DND-41 (cell line): Measurements from ENCODE around the gene ASB5.

Experiments used
- ATAC-seq: fragments of 200-7000 bp; cut with Tn5 transposase; 3 replicates; pipeline ENCODE4 v1.9.1; 2021; ENCODE audit warnings: low read depth; ENCODE audit not compliant: insufficient read depth
- DNase-seq: peaks from one replicate; pipeline ENCODE4 v3.0.0-alpha.2; 2020
- H2AFZ ChIP-seq: 2 replicates; pipeline ENCODE4 v1.6.0; 2012; ENCODE audit warnings: low read depth, low read length
- H3K27ac ChIP-seq: 2 replicates; pipeline ENCODE4 v1.5.1; 2012; ENCODE audit warnings: low read length, inconsistent platforms
- H3K27me3 ChIP-seq: fragments of 200-600 bp; sonication (generic); 2 replicates; pipeline ENCODE4 v1.6.0; 2012; ENCODE audit warnings: low read length, mild to moderate bottlenecking, inconsistent platforms; ENCODE audit not compliant: insufficient read depth, poor library complexity
- H3K36me3 ChIP-seq: 2 replicates; pipeline ENCODE4 v1.5.1; 2012; ENCODE audit warnings: low read length, inconsistent platforms; ENCODE audit not compliant: insufficient read depth
- H3K4me1 ChIP-seq: 2 replicates; pipeline ENCODE4 v1.5.1; 2012; ENCODE audit warnings: mild to moderate bottlenecking, low read length; ENCODE audit not compliant: insufficient read depth
- H3K4me2 ChIP-seq: 2 replicates; pipeline ENCODE4 v1.6.0; 2012; ENCODE audit warnings: mild to moderate bottlenecking, moderate library complexity, low read length, inconsistent platforms; ENCODE audit not compliant: insufficient read depth
- H3K4me3 ChIP-seq, 2 experiments: fragments of 200-600 bp in 1 of 2; shearing (Covaris generic) in 1 of 2; 2 replicates each; pipeline ENCODE4 v1.5.1; 2012 to 2016; ENCODE audit warnings: inconsistent platforms in 2 of 2, low read length in 2 of 2, mild to moderate bottlenecking in 2 of 2, low read depth in 1 of 2, moderate library complexity in 1 of 2
- H3K79me2 ChIP-seq: 2 replicates; pipeline ENCODE4 v1.6.0; 2012; ENCODE audit warnings: low read length, inconsistent platforms; ENCODE audit not compliant: insufficient read depth
- H3K9ac ChIP-seq: 2 replicates; pipeline ENCODE4 v1.6.0; 2012; ENCODE audit warnings: low read depth, mild to moderate bottlenecking, inconsistent platforms, low read length, moderate library complexity
- H3K9me3 ChIP-seq: 2 replicates; pipeline ENCODE4 v1.5.1; 2012; ENCODE audit warnings: low read length, moderate library complexity, mild to moderate bottlenecking, inconsistent platforms; ENCODE audit not compliant: insufficient read depth, severe bottlenecking
- H4K20me1 ChIP-seq: 2 replicates; pipeline ENCODE4 v1.6.0; 2012; ENCODE audit warnings: low read length; ENCODE audit not compliant: insufficient read depth
- EZH2 ChIP-seq: IDR thresholded peaks from 3 replicates; pipeline ENCODE4 v1.6.1; 2012; ENCODE audit warnings: borderline replicate concordance, low read depth, mild to moderate bottlenecking, moderate library complexity, low read length, inconsistent platforms; ENCODE audit not compliant: severe bottlenecking
- TF ChIP-seq, protein P1 (sequence below): IDR thresholded peaks from 2 replicates; pipeline ENCODE4 v1.5.1; 2012; ENCODE audit warnings: borderline replicate concordance, low read length, moderate library complexity, mild to moderate bottlenecking; ENCODE audit not compliant: poor library complexity, severe bottlenecking; ENCODE audit errors: extremely low read depth

The ASB5 gene

DNA sequence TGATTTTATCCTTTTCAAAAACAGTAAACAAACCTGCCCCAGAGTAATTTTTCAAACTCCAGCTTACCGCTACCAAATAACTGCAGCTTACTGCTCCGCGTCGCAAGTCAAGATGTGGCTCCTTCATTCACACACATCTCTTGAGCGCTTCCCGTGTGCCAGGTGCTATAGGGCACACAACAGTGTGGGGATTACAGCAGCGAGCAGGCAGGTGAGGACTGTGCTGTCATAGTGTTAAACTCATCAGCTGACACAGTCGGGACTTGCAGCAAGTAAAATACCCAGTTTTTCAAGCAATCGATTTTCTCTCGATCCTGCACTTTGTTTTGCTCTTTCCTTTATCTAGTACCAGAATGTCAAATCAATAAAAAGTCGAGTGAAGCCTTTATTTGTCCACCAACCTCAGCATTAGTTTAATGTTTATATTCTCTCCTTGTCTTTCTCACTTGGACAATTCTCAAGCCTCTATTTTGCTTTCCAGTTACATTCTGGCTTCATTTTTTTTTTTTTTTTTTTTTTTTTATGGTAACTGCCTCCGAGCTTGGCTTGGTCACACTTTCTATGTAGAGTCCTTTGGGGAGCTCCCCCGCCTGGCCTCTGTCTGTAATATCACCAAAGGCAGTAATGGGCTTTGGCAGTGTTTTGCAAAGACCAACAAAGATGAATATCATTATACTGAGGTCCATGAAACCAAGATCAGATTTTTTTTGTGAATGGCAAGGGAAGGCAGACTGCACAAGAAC is 8.3 kb upstream of the ASB5 start:
- H2AFZ ChIP-seq, result no peak overlapping the region
- no peak overlapping the region for H3K27ac ChIP-seq
- no peaks in the 10 kb centered on the region for H3K36me3 ChIP-seq

DNA sequence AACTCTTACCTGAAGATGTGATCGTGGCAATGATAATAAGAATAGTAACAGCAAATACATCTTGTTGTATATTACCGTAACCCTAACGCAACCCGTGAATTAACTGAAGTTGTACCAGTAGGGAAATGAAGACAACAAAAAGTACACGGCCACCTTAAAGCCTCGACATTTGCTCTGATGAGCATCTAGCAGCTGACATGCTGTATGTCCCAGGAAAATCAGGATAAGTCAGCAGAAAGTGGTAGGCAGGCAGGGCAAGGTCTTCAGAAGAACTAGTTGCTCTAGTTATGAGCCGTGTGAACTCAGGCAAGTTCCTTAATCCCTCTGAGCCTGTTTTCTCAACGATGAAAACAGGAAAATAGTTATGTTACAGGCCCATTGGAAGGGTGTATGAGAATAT is 7.7 kb upstream of the ASB5 start:
- no peaks in the 10 kb centered on the region for H3K4me1 ChIP-seq
- no peak overlapping the region for H3K4me3 ChIP-seq
- ATAC-seq (no peak), DNase-seq (no peak)
- TF ChIP-seq EZH2, result no peak
- TF ChIP-seq, protein P1, sequence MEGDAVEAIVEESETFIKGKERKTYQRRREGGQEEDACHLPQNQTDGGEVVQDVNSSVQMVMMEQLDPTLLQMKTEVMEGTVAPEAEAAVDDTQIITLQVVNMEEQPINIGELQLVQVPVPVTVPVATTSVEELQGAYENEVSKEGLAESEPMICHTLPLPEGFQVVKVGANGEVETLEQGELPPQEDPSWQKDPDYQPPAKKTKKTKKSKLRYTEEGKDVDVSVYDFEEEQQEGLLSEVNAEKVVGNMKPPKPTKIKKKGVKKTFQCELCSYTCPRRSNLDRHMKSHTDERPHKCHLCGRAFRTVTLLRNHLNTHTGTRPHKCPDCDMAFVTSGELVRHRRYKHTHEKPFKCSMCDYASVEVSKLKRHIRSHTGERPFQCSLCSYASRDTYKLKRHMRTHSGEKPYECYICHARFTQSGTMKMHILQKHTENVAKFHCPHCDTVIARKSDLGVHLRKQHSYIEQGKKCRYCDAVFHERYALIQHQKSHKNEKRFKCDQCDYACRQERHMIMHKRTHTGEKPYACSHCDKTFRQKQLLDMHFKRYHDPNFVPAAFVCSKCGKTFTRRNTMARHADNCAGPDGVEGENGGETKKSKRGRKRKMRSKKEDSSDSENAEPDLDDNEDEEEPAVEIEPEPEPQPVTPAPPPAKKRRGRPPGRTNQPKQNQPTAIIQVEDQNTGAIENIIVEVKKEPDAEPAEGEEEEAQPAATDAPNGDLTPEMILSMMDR, result no peak
- no peaks in the 10 kb centered on the region for H3K36me3 ChIP-seq
- peaks cover 13% of the 10 kb centered on the region for H3K27me3 ChIP-seq
- no peaks in the 10 kb centered on the region for H3K9me3 ChIP-seq
- H2AFZ ChIP-seq, result no peak overlapping the region
- no peak overlapping the region for H3K9ac ChIP-seq
- no peaks in the 10 kb centered on the region for H4K20me1 ChIP-seq
- no peak overlapping the region for H3K27ac ChIP-seq
- H3K79me2 ChIP-seq, result no peaks in the 10 kb centered on the region
- no peak overlapping the region for H3K4me2 ChIP-seq

More for the DNA sequence above, 8.3 kb upstream of the ASB5 start:
- H3K4me1 ChIP-seq, result no peaks in the 10 kb centered on the region
- peaks cover 7% of the 10 kb centered on the region for H3K27me3 ChIP-seq
- H3K79me2 ChIP-seq, result no peaks in the 10 kb centered on the region
- DNase-seq (peak; percentile 21), ATAC-seq (0 out of 3 replicates have a peak, but pooled peaks have one; percentile 47)
- TF ChIP-seq, protein P1, result peak; percentile 38
- no peak for TF ChIP-seq EZH2
- no peaks in the 10 kb centered on the region for H4K20me1 ChIP-seq
- H3K4me2 ChIP-seq, result no peak overlapping the region
- no peak overlapping the region for H3K9ac ChIP-seq
- H3K4me3 ChIP-seq, result no peak overlapping the region
- no peaks in the 10 kb centered on the region for H3K9me3 ChIP-seq

DNA sequence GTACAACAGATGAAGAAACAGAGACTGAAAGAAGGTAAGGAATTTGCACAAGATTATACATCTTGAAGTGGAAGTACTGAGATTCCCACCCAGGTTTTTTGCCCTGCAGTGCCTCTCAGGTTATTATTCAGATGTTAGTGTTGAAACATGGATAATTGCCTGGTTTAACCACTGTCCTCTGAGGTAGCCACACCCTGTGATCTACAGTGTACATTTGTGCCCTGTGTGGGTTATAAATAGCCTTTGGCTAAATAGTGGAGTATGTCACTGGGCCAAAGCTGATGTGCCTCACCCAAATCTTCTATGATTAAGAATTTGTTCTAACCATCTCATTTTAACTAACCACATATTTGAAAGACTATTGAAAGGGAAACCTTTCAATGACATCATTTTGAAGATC is 5.4 kb upstream of the ASB5 start:
- no peak overlapping the region for H3K4me2 ChIP-seq
- H3K4me3 ChIP-seq, result no peak overlapping the region
- no peaks in the 10 kb centered on the region for H3K36me3 ChIP-seq
- H3K79me2 ChIP-seq, result no peaks in the 10 kb centered on the region
- H3K9me3 ChIP-seq, result no peaks in the 10 kb centered on the region
- no peaks in the 10 kb centered on the region for H3K4me1 ChIP-seq
- H3K27me3 ChIP-seq, result peaks cover 13% of the 10 kb centered on the region
- no peaks in the 10 kb centered on the region for H4K20me1 ChIP-seq
- no peak for TF ChIP-seq EZH2
- TF ChIP-seq, protein P1, result no peak
- H3K27ac ChIP-seq, result no peak overlapping the region
- no peak overlapping the region for H2AFZ ChIP-seq
- ATAC-seq (no peak), DNase-seq (no peak)
- H3K9ac ChIP-seq, result no peak overlapping the region
